ENCODE results near the gene AK5. TPM values are rescaled to one million over a fixed set of nuclear protein-coding genes. Genes with fewer than 3 reads are reported as not detected.
A peak's percentile ranks its signal among the peaks of the same experiment; 100 is the strongest.
"Not testable (repeated sequence)": the region's sequence is repeated elsewhere in the genome, so short reads cannot be mapped to it uniquely, and the experiment has no call there.

AK5 gene
- total RNA-seq, 1 donor from 2014 or later = 0.38 TPM

GRCh38 chr1:77415579-77415978 is 133.8 kb downstream of the AK5 start:
- intact Hi-C loops (cut with DNase I) = no loop called here
- ATAC-seq (ENCODE audit: poor library complexity) (no peak), DNase-seq (no peak)

GRCh38 chr1:77416692-77417450 is 135.1 kb downstream of the AK5 start:
- intact Hi-C loops (cut with DNase I) = no loop called here
- DNase-seq = no peak
- no peak for ATAC-seq (ENCODE audit: poor library complexity)

DNA sequence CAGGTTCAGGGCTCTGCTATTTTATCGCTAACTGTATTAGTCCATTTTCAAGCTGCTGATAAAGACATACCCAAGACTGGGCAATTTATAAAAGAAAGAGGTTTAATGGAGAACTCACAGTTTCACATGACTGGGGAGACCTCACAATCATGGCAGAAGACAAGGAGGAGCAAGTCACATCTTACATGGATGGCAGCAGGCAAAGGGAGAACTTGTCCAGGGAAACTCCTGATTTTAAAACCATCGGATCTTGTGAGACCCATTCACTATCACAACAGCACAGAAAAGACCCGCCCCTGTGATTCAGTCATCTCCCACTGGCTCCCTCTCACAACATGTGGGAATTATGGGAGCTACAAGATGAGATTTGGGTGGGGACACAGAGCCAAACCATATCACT is 136.2 kb downstream of the AK5 start:
- intact Hi-C loops (cut with DNase I); DNase-seq: not testable (repeated sequence)

GRCh38 chr1:77421504-77422233 is 139.8 kb downstream of the AK5 start:
- DNase-seq (no peak), ATAC-seq (ENCODE audit: poor library complexity) (no peak)
- intact Hi-C loops (cut with DNase I) = no loop called here

More for the DNA sequence above, 136.2 kb downstream of the AK5 start:
- ATAC-seq (ENCODE audit: poor library complexity) = not testable (repeated sequence)

DNA sequence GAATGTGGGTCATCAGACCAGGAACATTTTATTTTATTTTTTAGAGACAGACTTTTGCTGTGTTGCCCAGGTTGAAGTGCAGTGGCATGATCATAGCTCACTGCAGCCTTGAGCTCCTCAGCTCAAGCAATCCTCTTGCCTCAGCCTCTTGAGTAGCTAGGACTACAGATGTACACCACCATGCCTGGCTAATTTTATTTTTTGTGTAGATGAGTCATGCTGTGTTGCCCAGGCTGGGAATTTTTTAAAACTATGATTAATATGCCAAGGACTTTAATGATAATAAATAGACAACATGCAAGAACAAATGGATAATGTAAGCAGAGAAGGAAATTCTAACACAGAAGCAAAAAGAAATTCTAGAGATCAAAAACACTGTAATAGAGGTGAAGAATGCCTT is 142.4 kb downstream of the AK5 start:
- DNase-seq = no peak
- no peak for ATAC-seq (ENCODE audit: poor library complexity)
- intact Hi-C loops (cut with DNase I) = no loop called here

DNA sequence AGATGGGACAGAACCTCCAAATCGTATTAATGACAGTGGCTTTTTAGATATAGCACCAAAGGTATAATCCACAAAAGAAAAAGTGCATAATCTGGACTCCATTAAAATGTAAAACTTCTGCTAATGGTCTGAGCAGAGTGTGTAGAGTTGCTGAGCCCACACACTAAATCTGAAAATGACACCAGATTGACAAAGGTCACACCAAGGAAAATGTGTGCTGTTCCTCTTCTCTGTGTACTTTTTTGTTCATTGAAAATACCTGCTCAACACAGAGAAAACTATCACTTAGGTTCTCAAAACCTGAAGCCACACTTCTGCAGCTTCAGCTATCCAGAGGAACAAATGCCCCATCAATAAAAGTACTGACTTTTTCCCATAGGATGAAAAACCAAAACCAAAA is 146.2 kb downstream of the AK5 start:
- intact Hi-C loops (cut with DNase I) = no loop called here

DNA sequence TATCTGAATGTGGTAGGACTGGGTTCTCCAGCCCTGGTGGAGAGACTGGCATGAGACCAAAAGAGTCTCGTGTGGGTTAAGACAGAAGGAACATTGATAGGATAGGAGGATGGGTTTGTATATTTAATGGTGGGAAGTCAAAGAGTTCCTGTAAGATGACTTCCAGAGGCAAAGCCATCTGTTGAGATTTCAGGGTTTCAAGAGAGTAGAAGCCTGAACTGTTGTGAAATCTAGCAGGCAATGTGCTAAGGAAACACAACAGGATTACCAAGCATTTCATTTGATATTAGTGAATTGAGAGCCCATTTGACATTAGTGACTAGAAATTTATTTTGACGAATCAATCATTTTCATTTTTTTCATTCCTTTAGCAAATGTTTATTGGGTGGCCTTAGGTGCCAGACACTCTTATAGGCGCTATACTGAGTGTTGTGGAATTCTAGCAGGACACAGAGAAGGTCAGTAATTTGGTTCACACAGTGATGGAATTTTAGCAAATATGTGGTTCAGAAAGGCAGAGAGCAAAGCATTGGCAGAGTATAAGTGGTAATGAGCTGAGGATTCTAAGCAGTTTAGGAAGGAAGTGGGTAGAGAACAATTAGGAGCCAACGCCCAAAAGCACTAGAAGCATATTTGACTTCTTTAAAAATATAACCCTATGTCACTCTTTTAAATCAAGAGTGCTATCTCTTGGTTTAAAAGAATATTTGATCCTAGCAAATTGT is 149.3 kb downstream of the AK5 start:
- peak; percentile 27 for ATAC-seq (ENCODE audit: poor library complexity)
- no peak for DNase-seq
- intact Hi-C loops (cut with DNase I) = no loop called here

More for the DNA sequence above, 146.2 kb downstream of the AK5 start:
- ATAC-seq (ENCODE audit: poor library complexity) = no peak
- DNase-seq = no peak

- ATAC-seq (ENCODE audit: poor library complexity) = no peak
- intact Hi-C loops (cut with DNase I) = no loop called here
- DNase-seq = no peak
These were observed 152.1 kb downstream of the AK5 start for GRCh38 chr1:77433934-77434333.

DNA sequence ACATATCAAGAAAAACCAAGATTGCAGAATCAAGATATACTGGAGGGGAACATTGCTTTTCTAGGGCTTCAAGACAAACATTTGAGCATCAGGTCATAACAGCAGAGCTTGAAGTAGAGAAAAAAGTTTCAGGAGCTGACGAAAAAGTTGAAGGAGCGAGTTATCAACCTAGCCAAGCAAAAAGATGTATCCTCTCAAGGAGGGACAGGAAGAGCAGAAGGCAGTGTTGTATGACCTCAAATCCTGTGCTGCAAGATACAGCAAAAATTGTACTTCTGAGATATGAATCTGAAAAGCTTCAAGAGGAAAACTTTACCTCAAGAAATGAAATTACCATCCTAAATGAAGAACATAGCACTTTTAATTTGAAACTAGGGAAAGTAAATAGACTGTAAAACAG is 153.1 kb downstream of the AK5 start:
- intact Hi-C loops (cut with DNase I) = no loop called here
- DNase-seq (no peak), ATAC-seq (ENCODE audit: poor library complexity) (no peak)

DNA sequence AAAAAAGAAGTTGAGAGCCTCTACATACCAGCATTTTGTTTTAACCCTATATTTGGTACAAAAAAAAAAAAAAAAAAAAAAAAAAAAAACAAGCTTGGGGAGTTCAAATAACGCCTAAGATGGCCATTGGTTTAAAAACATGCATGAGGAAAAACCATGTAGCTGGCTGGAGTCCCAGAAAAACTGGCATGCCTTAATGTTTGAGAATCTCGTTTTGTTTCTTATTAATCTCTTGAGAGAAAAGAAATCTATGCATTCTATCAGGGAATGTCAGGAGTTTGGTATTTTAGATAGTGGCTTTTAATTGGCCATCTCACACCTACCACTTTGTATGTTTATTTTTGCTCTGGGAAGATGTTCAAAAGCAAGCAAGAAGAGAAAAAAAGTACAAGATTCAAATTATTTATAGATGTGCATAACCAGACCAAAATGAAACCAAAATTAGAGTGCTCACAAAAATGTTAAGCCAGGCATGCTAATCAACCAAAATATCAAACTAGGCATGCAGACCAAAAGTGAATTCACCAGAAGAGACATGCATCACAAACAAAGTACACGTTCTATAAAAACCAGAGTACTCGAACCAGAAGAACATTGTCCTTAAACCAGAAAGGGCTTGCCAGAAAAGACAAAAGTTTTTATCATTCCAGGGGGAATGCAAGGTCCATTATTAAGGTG is 156.6 kb downstream of the AK5 start:
- intact Hi-C loops (cut with DNase I) = no loop called here
- DNase-seq (no peak), ATAC-seq (ENCODE audit: poor library complexity) (no peak)

GRCh38 chr1:77446841-77447555 is 165.2 kb downstream of the AK5 start:
- intact Hi-C loops (cut with DNase I) = no loop called here
- no peak for DNase-seq
- no peak for ATAC-seq (ENCODE audit: poor library complexity)

DNA sequence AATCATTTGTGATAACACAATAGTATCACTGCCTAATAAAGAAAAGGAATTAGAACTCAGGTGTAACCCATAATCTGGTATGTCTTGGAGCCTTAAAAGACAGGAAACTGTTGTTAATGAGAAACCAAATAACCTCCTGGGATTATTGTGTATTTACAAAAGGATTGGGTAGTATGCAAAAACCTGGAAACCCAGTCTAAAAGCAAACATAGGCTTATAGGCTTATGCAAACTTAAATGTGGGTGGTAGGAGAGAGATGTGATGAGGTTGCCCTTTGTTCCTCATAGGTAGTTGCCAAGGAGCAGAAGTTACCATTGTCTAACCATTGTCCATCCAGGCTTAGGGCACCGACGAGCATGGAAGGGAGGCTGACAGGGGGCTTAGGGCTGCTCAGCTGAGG is 165.8 kb downstream of the AK5 start:
- ATAC-seq (ENCODE audit: poor library complexity) (no peak), DNase-seq (no peak)
- intact Hi-C loops (cut with DNase I) = no loop called here

DNA sequence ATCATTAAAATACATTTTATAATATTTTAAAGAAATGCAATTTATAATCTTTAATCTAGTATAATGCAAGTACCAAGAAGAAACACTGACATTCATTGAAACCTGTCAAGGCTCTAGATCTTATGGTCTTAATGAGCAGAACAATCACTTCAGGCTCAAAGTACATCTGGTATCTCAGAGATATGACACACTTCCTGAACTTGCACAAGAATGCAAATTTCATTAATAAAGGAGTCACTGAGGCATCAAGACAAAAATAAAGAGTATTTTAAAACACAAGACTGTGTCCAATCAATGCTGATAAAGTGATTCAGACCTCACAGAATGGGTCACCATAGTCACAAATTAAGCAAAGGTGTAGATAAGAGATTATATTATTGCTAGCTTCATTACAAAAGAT is 178.1 kb downstream of the AK5 start:
- ATAC-seq (ENCODE audit: poor library complexity) = no peak

DNA sequence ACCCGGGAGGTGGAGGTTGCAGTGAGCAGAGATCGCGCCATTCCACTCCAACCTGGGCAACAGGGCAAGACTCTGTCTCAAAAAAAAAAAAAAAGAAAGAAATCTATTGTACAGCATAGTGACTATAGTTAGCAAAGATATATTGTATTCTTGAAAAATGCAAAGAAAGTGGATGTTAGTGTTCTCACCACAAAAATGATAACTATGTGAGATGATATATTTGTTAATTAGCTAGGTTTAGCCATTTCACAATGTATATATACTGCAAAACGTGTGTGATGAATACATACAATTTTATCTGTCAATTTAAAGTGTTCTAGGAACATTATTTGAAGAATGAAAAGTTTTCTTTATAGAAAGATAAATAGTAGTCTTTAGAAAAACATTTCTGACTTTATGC is 179.9 kb downstream of the AK5 start:
- DNase-seq (no peak), ATAC-seq (ENCODE audit: poor library complexity) (no peak)
- intact Hi-C loops (cut with DNase I) = no loop called here

More for the DNA sequence above, 178.1 kb downstream of the AK5 start:
- intact Hi-C loops (cut with DNase I) = no loop called here
- DNase-seq = no peak

DNA sequence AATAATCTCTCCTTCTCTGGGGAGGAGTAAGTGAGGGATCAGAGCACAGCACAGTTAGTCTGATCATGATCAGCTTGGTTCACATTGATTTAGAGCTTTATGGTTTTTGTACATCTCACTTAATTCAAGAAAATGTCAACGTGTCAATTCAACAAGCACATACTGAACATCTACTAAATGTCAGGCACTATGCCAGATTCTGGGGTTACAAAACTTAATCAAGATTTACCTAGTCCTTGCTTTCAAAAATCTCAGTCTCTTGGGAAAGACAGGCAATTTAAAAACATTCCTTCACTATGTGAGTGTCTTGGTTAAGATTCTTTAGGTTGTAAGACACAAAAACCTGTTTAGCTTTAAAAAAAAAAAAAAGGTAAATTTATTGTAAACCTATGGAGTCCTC is 181.4 kb downstream of the AK5 start:
- DNase-seq (no peak), ATAC-seq (ENCODE audit: poor library complexity) (no peak)
- intact Hi-C loops (cut with DNase I) = no loop called here

- DNase-seq = no peak
- intact Hi-C loops (cut with DNase I) = no loop called here
- no peak for ATAC-seq (ENCODE audit: poor library complexity)
These were observed 183.3 kb downstream of the AK5 start for GRCh38 chr1:77465139-77465538.

DNA sequence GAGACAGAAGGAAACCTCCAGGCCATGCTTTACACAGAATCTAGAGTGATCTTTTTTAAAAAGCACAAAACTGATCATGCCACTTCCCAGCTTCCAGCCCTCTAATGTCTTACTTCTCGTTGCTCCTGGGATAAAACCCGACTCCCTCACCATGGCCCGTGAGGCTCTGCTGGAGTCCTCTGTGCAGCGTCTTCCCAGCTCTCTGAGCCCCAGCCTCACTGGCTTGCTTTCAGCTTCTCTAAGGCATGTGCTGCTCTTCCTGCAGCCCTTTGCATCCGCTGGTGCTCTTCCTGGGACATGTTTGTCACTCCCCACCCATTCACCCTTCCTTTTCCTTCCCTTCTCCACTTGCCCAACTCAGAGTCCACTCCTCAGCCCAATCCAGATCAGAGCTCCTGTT is 184.1 kb downstream of the AK5 start:
- intact Hi-C loops (cut with DNase I) = no loop called here
- DNase-seq (no peak), ATAC-seq (ENCODE audit: poor library complexity) (no peak)

DNA sequence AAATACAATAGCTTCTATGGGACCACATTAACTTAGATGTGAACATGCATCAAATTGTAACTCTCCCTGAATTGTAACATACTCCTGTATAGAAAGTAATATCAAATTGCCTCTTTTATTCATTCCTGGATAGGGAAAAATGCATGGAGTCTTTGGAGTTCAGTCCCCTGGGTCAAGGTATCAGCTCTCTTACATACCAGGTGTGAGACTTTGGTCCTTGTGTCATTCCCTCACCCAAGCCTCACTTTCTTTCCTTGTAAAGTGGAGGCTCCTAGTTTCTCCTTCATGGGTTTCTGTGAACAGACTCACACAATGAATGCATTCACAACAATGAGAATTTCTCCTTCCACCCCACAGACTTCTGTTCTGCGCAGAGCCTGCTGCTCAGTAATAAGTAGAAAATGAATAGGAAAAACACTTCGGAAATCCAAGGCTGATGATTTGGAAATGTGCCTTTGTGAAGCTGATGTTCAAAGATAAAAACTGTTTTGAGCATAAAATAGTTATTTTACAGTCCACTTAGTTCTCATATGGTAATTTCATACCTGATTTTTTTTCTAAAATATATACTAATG is 185.3 kb downstream of the AK5 start:
- intact Hi-C loops (cut with DNase I) = no loop called here
- DNase-seq (no peak), ATAC-seq (ENCODE audit: poor library complexity) (no peak)
